GM12878 (cell line): ENCODE results near the gene RHCE.

Experiments used
- BCL3 ChIP-seq: IDR thresholded peaks from 2 replicates; pipeline ENCODE4 v1.6.1; 2011; ENCODE audit warnings: borderline replicate concordance, low read depth, mild to moderate bottlenecking, moderate library complexity, low read length; ENCODE audit not compliant: insufficient read depth, poor library complexity, severe bottlenecking
- E2F4 ChIP-seq: IDR thresholded peaks from 2 replicates; pipeline ENCODE4 v1.6.1; 2012; ENCODE audit warnings: low read depth, low read length, improper control_type of control experiment
- JUND ChIP-seq: IDR thresholded peaks from 2 replicates; pipeline ENCODE4 v1.6.1; 2012; ENCODE audit warnings: low read depth, mild to moderate bottlenecking, low read length, improper control_type of control experiment, moderate library complexity
- MXI1 ChIP-seq: fragments of 150-350 bp; IDR thresholded peaks from 2 replicates; pipeline ENCODE4 v1.6.1; 2011; ENCODE audit warnings: low read depth, mild to moderate bottlenecking, inconsistent platforms, low read length, improper control_type of control experiment
- POLR2A ChIP-seq: IDR thresholded peaks from 2 replicates; pipeline ENCODE4 v1.6.1; 2011; ENCODE audit warnings: low read depth, mild to moderate bottlenecking, low read length
- SRF ChIP-seq, 2 experiments: IDR thresholded peaks; 2 replicates each; pipeline ENCODE4 v1.6.1; 2011; ENCODE audit warnings: low read depth in 2 of 2, low read length in 2 of 2, mild to moderate bottlenecking in 1 of 2, moderate library complexity in 1 of 2
- ZZZ3 ChIP-seq: IDR thresholded peaks from 2 replicates; pipeline ENCODE4 v1.6.1; 2011; ENCODE audit warnings: low read depth; ENCODE audit not compliant: control insufficient read depth, insufficient read length
- TF ChIP-seq, protein P1 (sequence below): IDR thresholded peaks from 2 replicates; pipeline ENCODE4 v1.6.1; 2012; ENCODE audit warnings: low read depth, low read length, improper control_type of control experiment
- TF ChIP-seq, protein P2 (sequence below), 3 experiments: IDR thresholded peaks in 2 of 3; conservative IDR thresholded peaks in 1 of 3; 2 replicates each; pipeline ENCODE4 v1.5.1; 2011; ENCODE audit warnings: low read depth in 3 of 3, low read length in 3 of 3, mild to moderate bottlenecking in 3 of 3, control low read depth in 2 of 3, moderate library complexity in 2 of 3, inconsistent platforms in 1 of 3, mixed read lengths in 1 of 3; ENCODE audit not compliant: control insufficient read depth in 2 of 3, insufficient read depth in 1 of 3; ENCODE audit errors: extremely low read depth in 1 of 3

- TF ChIP-seq POLR2A (no peak), SRF (IDR thresholded peaks at IDR 0.05; ENCODE audit: low read depth in 2 of 2, low read length in 2 of 2) (no peak), JUND (no peak), ZZZ3 (no peak), E2F4 (no peak), MXI1 (no peak), BCL3 (no peak)
- TF ChIP-seq, protein P1, sequence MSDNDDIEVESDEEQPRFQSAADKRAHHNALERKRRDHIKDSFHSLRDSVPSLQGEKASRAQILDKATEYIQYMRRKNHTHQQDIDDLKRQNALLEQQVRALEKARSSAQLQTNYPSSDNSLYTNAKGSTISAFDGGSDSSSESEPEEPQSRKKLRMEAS: no peak
- TF ChIP-seq, protein P2, sequence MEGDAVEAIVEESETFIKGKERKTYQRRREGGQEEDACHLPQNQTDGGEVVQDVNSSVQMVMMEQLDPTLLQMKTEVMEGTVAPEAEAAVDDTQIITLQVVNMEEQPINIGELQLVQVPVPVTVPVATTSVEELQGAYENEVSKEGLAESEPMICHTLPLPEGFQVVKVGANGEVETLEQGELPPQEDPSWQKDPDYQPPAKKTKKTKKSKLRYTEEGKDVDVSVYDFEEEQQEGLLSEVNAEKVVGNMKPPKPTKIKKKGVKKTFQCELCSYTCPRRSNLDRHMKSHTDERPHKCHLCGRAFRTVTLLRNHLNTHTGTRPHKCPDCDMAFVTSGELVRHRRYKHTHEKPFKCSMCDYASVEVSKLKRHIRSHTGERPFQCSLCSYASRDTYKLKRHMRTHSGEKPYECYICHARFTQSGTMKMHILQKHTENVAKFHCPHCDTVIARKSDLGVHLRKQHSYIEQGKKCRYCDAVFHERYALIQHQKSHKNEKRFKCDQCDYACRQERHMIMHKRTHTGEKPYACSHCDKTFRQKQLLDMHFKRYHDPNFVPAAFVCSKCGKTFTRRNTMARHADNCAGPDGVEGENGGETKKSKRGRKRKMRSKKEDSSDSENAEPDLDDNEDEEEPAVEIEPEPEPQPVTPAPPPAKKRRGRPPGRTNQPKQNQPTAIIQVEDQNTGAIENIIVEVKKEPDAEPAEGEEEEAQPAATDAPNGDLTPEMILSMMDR (IDR thresholded peaks at IDR 0.05 in 2 of 3, conservative IDR thresholded peaks at IDR 0.05 in 1 of 3; ENCODE audit: control insufficient read depth in 2 of 3, extremely low read depth in 1 of 3, insufficient read depth in 1 of 3, low read depth in 3 of 3, low read length in 3 of 3): no peak
Observed at GRCh38 chr1:25361901-25362300, 58.7 kb downstream of the RHCE start.
